AML-193 (cell line): ENCODE results near the gene TMEM200A.
"Not testable (repeated sequence)": the region's sequence is repeated elsewhere in the genome, so short reads cannot be mapped to it uniquely, and the experiment has no call there.

ENCODE experiments used
- DNase-seq, 2 experiments: peaks; one replicate each; lab custom pipeline; 2025; lab: John Stamatoyannopoulos, UW

The TMEM200A gene

GRCh38 chr6:130365166-130366106 is at the start of gene TMEM200A:
Gene TMEM200A, plus strand, starts transcription at chr6:130366017. Its CDS starts 74,406 bp downstream, at chr6:130440423.
- no peak for DNase-seq

GRCh38 chr6:130320908-130321307 is 44.9 kb upstream of the TMEM200A start:
- no peak for DNase-seq

- peak; percentile 50 to 53 for DNase-seq
Observed at GRCh38 chr6:130322673-130323268, 43.0 kb upstream of the TMEM200A start.

GRCh38 chr6:130324657-130325056 is 41.2 kb upstream of the TMEM200A start:
- DNase-seq, result no peak

- no peak for DNase-seq
Observed at GRCh38 chr6:130326496-130326895, 39.3 kb upstream of the TMEM200A start.

- no peak for DNase-seq
Observed at GRCh38 chr6:130337534-130337933, 28.3 kb upstream of the TMEM200A start.

GRCh38 chr6:130346324-130346723 is 19.5 kb upstream of the TMEM200A start:
- DNase-seq, result not testable (repeated sequence)

- DNase-seq, result no peak
Observed at GRCh38 chr6:130354322-130354721, 11.5 kb upstream of the TMEM200A start.

GRCh38 chr6:130355572-130355971 is 10.2 kb upstream of the TMEM200A start:
- no peak for DNase-seq

GRCh38 chr6:130357436-130357835 is 8.4 kb upstream of the TMEM200A start:
- DNase-seq, result no peak

- DNase-seq, result no peak
Observed at GRCh38 chr6:130359736-130360135, 6.1 kb upstream of the TMEM200A start.

- no peak for DNase-seq
Observed at GRCh38 chr6:130362128-130362527, 3.7 kb upstream of the TMEM200A start.

GRCh38 chr6:130364224-130364780 is 1.5 kb upstream of the TMEM200A start:
- DNase-seq, result no peak

GRCh38 chr6:130366107-130367005 is 539 bp downstream of the TMEM200A start:
- DNase-seq, result no peak

GRCh38 chr6:130367767-130368166 is 1.9 kb downstream of the TMEM200A start:
- DNase-seq, result no peak

GRCh38 chr6:130368576-130368975 is 2.8 kb downstream of the TMEM200A start:
- DNase-seq, result no peak

- DNase-seq, result no peak
Observed at GRCh38 chr6:130369831-130370230, 4.0 kb downstream of the TMEM200A start.

- DNase-seq, result no peak
Observed at GRCh38 chr6:130371921-130372420, 6.2 kb downstream of the TMEM200A start.

GRCh38 chr6:130372786-130373185 is 7.0 kb downstream of the TMEM200A start:
- DNase-seq, result no peak

GRCh38 chr6:130373992-130374391 is 8.2 kb downstream of the TMEM200A start:
- DNase-seq, result no peak

GRCh38 chr6:130376936-130377335 is 11.1 kb downstream of the TMEM200A start:
- no peak for DNase-seq

GRCh38 chr6:130377371-130377770 is 11.6 kb downstream of the TMEM200A start:
- no peak for DNase-seq
